ENCODE data around the gene AK4.

GRCh38 chr1:65153635-65154034 is 5.6 kb downstream of the AK4 start:
- TF ChIP-seq CTCF (IDR thresholded peaks at IDR 0.05) = no peak
- TF ChIP-seq POLR2A (IDR thresholded peaks at IDR 0.05) = no peak
- TF ChIP-seq POLR2AphosphoS5 (IDR thresholded peaks at IDR 0.05) = no peak
- TF ChIP-seq EP300 (IDR thresholded peaks at IDR 0.05) = no peak
